Omental fat pad (tissue), 4 donors: Measurements from ENCODE around the gene MYT1. TPM values are rescaled to one million over a fixed set of nuclear protein-coding genes. Genes with fewer than 3 reads are reported as not detected.

Experiments used
- ATAC-seq: fragments of 150-250 bp; one replicate; pipeline ENCODE4 v1.9.1; 2016; ENCODE audit warnings: mild to moderate bottlenecking, moderate library complexity; ENCODE audit not compliant: low FRiP score
- DNase-seq: peaks from one replicate; pipeline ENCODE4 v3.0.0-alpha.2; 2019; ENCODE audit warnings: low spot score
- total RNA-seq, 4 donors: library from RNA; depleted of rRNA; stranded (reverse); fragments of >200 nt; gene quantifications; one replicate each; pipeline ENCODE4 v1.1.0, GENCODE V29; 2016
- TF ChIP-seq, protein P1 (sequence below), 3 donors: fragments of 450-650 bp; IDR thresholded peaks; one replicate each; pipeline ENCODE4 v1.5.1; 2016 to 2017; ENCODE audit warnings: antibody characterized with exemption in 3 of 3, mild to moderate bottlenecking in 3 of 3, moderate library complexity in 2 of 3

Gene MYT1
- total RNA-seq, 4 donors from 2014 or later: not detected

DNA sequence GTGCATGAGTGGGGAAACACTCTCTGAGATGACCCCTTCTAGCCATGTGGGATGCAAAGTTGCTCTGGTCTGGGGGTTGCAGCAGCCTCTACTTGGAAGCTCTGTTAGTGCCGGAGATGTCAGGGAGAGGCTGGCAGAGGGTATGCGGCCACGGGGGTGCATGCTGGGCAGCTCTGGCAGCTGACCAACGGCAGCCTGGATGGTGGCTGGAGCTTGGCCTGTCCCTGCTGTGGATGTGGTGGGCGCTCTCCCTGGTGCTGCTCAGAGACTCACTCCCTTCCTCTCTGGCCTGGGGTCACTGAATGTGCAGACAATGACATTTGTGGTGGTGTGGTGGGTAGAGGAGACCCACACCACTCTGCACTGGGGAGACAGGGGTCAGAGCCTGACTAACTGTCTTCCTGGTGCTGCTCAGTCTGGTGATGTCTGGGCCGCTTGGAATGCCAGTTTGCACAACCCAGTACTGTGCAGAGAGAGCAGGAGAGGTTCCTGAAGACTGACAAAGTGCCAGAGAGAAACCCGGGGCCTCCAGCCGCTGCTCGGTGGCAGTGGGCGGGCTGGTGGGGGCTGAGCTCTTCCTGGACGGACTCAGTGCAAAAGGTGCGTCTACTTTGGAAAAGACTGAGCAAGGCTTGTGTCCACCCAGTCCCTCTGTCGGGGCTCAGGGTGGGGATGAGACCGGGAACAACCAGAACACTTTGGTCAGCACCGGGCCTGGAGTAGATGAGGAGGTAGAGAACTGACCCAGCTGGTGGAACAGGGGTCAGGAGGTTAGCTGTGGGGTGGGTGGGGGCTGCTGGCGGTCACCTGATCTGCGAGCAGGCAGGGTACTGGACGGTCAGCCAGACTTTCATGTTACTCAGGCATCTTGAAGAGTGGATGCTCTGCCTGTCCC is 2.7 kb downstream of the MYT1 start:
- TF ChIP-seq, protein P1, sequence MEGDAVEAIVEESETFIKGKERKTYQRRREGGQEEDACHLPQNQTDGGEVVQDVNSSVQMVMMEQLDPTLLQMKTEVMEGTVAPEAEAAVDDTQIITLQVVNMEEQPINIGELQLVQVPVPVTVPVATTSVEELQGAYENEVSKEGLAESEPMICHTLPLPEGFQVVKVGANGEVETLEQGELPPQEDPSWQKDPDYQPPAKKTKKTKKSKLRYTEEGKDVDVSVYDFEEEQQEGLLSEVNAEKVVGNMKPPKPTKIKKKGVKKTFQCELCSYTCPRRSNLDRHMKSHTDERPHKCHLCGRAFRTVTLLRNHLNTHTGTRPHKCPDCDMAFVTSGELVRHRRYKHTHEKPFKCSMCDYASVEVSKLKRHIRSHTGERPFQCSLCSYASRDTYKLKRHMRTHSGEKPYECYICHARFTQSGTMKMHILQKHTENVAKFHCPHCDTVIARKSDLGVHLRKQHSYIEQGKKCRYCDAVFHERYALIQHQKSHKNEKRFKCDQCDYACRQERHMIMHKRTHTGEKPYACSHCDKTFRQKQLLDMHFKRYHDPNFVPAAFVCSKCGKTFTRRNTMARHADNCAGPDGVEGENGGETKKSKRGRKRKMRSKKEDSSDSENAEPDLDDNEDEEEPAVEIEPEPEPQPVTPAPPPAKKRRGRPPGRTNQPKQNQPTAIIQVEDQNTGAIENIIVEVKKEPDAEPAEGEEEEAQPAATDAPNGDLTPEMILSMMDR (IDR thresholded peaks at IDR 0.05): no peak
- ATAC-seq: no peak
- DNase-seq: no peak

GRCh38 chr20:64167676-64168075 is 3.4 kb downstream of the MYT1 start:
- ATAC-seq (no peak), DNase-seq (no peak)
- TF ChIP-seq, protein P1 (IDR thresholded peaks at IDR 0.05): no peak

- TF ChIP-seq, protein P1 (IDR thresholded peaks at IDR 0.05): no peak
- no peak for DNase-seq
- no peak for ATAC-seq
Observed at GRCh38 chr20:64168381-64169090, 4.3 kb downstream of the MYT1 start.

DNA sequence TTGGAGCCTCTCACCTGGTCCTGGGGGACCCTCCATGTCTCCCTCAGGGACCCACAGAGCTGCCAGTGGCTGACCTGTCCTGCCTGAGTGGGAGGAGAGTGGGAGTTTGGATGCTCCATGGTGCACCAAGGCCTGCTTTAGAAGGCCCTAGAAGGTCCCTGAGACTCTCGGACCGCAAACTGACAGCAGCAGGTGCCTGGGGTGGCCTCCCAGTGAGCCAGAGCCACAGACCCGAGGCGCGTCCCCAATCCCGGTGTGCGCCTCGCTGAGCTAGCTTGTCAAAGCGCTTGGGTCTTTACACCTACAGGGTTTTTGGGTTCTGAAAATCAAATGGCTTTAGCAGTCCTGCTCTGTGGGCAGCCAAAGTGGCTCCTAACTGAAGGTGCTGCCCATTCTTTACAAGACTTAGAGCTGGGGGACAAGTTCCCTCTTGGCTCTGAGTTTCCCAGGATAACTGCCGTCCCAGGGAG is 4.9 kb downstream of the MYT1 start:
- DNase-seq (no peak), ATAC-seq (no peak)
- TF ChIP-seq, protein P1 (IDR thresholded peaks at IDR 0.05): no peak

DNA sequence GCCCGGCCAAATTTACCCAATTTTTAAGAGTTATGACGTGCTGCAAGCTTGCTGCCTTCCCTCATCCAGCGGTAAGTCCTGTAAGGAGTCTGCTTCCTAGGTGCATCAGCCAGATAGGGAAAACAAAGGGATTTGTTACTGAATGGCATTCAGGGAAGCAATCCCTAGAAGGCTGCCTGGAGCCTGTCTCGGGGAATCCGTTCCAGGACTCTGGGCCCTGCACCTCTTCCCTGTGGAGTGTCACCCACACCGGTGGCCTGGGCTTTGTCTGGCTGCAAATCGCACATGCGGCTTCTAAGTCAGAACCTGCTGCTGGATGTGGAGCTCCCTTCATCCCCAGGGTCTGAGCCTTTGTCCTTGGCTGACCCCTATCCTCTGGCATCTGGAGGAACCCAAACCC is 7.0 kb downstream of the MYT1 start:
- DNase-seq: no peak
- ATAC-seq: no peak
- TF ChIP-seq, protein P1 (IDR thresholded peaks at IDR 0.05): no peak

- no peak for ATAC-seq
- TF ChIP-seq, protein P1 (IDR thresholded peaks at IDR 0.05): no peak
- no peak for DNase-seq
Observed at GRCh38 chr20:64173116-64173515, 8.9 kb downstream of the MYT1 start.
